ENCODE results near the gene PNO1.

GRCh38 chr2:68118816-68119215 is 38.9 kb upstream of the PNO1 start:
- no peak for TF ChIP-seq TAF1 (IDR thresholded peaks at IDR 0.05; ENCODE audit: borderline replicate concordance, insufficient read depth, low read length)
- no peak for TF ChIP-seq SIN3A (IDR thresholded peaks at IDR 0.05; ENCODE audit: borderline replicate concordance, insufficient read depth, low read length)
- no peak for TF ChIP-seq POLR2AphosphoS5 (IDR thresholded peaks at IDR 0.05; ENCODE audit: low read depth, low read length)

Data from PFSK-1 (cell line).